SJCRH30 (cell line): ENCODE data around the gene LYSMD4. TPM values are rescaled to one million over a fixed set of nuclear protein-coding genes. Genes with fewer than 3 reads are reported as not detected.
A peak's percentile ranks its signal among the peaks of the same experiment; 100 is the strongest.

Source experiments
- DNase-seq, 2 experiments: peaks; one replicate each; pipeline ENCODE4 v3.0.0-alpha.2; 2015 to 2020
- H3K27ac ChIP-seq: fragments of 250-450 bp; sonication (Bioruptor Pico); 2 replicates; pipeline ENCODE4 v1.5.1; 2020; ENCODE audit warnings: mild to moderate bottlenecking, moderate library complexity
- H3K27me3 ChIP-seq: fragments of 250-450 bp; sonication (Bioruptor Pico); 2 replicates; pipeline ENCODE4 v1.5.1; 2020; ENCODE audit warnings: mild to moderate bottlenecking, moderate library complexity
- H3K36me3 ChIP-seq: fragments of 250-450 bp; sonication (Bioruptor Pico); 2 replicates; pipeline ENCODE4 v1.5.1; 2020; ENCODE audit warnings: mild to moderate bottlenecking, moderate library complexity
- H3K4me1 ChIP-seq: fragments of 250-450 bp; sonication (Bioruptor Pico); 2 replicates; pipeline ENCODE4 v1.5.1; 2020; ENCODE audit warnings: mild to moderate bottlenecking, moderate library complexity
- H3K4me3 ChIP-seq: fragments of 250-450 bp; sonication (Bioruptor Pico); 2 replicates; pipeline ENCODE4 v1.5.1; 2020; ENCODE audit warnings: mild to moderate bottlenecking, moderate library complexity
- H3K9me3 ChIP-seq: fragments of 250-450 bp; sonication (Bioruptor Pico); replicated peaks from 2 replicates; pipeline ENCODE4 v1.5.1; 2020; ENCODE audit warnings: mild to moderate bottlenecking, moderate library complexity
- total RNA-seq: library from RNA; depleted of rRNA; stranded (reverse); fragments of >200 nt; shearing (Covaris generic); gene quantifications from 2 replicates; pipeline ENCODE4 v1.2.3, GENCODE V29; 2014

LYSMD4 gene
- total RNA-seq, 1 experiment from 2014 or later = 7.7 TPM

- Histone ChIP-seq H3K4me1 (peaks cover 30% of the 10 kb centered on the region), H3K36me3 (no peaks in the 10 kb centered on the region), H3K4me3 (no peak overlapping the region), H3K9me3 (no peaks in the 10 kb centered on the region), H3K27me3 (no peaks in the 10 kb centered on the region), H3K27ac (no peak overlapping the region)
- DNase-seq = no peak
These were observed 10.8 kb downstream of the LYSMD4 start for GRCh38 chr15:99722406-99722805.

- Histone ChIP-seq H3K27ac (no peak overlapping the region), H3K4me3 (no peak overlapping the region), H3K9me3 (no peaks in the 10 kb centered on the region), H3K4me1 (peaks cover 25% of the 10 kb centered on the region), H3K27me3 (no peaks in the 10 kb centered on the region), H3K36me3 (no peaks in the 10 kb centered on the region)
- DNase-seq = no peak
These were observed 11.3 kb downstream of the LYSMD4 start for GRCh38 chr15:99721896-99722295.

DNA sequence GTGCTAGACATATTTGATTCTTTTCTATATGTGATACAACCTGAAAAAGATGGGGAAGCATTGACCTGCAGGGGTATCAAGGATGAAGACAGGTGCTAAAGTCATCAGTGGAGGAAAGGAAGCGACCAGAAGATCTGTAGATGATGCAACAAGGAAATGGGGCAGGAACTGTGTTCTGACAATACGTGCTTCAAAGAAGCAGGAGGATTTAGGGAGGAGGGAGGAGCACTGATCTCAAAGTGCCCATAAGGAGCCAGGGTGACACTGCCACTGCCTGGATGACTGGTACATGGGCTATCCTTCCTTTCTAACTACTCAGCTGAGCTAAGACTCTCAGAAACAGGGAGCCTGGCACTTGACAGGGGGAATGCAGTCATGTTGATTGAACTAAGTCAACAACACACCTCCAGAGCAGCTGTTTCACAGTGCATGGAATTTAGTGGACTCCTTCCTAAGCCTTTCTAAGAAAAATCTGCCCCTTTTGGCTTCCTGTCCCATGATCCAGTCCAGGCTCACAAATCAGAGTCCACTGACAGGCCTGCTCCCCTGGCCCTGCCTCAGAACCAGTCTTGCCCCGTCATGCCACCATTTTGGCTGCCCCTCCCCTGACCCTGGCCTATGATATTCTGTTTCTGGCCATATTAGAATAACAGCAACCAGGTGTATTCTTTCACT is 12.0 kb downstream of the LYSMD4 start:
- H3K4me3 ChIP-seq = no peak overlapping the region
- no peaks in the 10 kb centered on the region for H3K36me3 ChIP-seq
- peak in 1 of 2 experiments; percentile 24 for DNase-seq
- H3K27ac ChIP-seq = no peak overlapping the region
- H3K27me3 ChIP-seq = no peaks in the 10 kb centered on the region
- H3K9me3 ChIP-seq = no peaks in the 10 kb centered on the region
- peaks cover 30% of the 10 kb centered on the region for H3K4me1 ChIP-seq

- H3K4me1 ChIP-seq = peaks cover 32% of the 10 kb centered on the region
- no peaks in the 10 kb centered on the region for H3K27me3 ChIP-seq
- no peak for DNase-seq
- 0 out of 2 replicates have a peak, but pooled peaks cover 4% of the 10 kb centered on the region for H3K36me3 ChIP-seq
- no peaks in the 10 kb centered on the region for H3K9me3 ChIP-seq
- H3K4me3 ChIP-seq = no peak overlapping the region
- no peak overlapping the region for H3K27ac ChIP-seq
These were observed 12.7 kb downstream of the LYSMD4 start for GRCh38 chr15:99720533-99720932.

DNA sequence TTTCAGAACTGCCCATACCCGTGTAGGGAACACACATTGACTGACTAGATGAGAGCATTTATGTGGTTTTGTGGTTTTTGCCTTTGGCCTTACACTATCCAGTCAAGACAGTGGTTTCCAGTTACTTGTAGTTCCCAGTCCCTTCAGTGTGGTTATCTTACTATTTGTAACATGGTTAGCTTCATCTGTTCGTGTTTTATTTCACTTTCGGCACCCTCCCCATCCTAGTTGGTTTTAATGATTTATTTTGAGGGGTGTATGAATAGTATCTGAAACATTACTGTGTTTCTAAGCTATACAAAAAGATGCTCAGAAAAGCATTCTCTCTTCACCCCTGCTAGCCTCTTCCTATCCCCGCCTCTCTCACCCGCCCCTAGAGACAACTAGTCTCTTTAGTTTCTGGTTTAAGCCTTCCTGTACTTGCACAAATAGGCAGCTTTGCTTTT is 14.1 kb downstream of the LYSMD4 start:
- Histone ChIP-seq H3K36me3 (0 out of 2 replicates have a peak, but pooled peaks cover 9% of the 10 kb centered on the region), H3K27me3 (no peaks in the 10 kb centered on the region), H3K4me1 (peaks cover 32% of the 10 kb centered on the region), H3K27ac (peak overlapping the region; percentile 74; the same call in 1 of the 2 replicates), H3K9me3 (no peaks in the 10 kb centered on the region), H3K4me3 (no peak overlapping the region)
- peak; percentile 28 to 70 for DNase-seq

DNA sequence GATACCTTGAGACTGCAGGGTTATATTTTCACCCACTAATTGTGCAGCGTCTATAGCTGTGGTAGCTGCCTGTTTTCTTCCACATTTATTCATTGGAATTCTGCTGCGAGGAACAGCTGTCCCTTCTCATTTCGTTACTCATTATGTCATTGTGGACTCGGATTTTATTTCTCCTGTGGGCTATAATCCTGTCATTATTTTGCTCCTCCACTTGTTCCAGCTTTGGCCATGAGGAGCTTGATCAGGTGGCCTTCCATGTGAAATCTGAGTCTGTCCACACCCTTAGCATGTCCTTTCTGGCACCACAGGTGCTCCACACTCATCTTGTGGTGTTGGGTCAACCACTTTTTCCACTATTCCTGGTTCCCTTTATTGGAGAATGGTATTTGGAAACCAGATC is 14.8 kb downstream of the LYSMD4 start:
- DNase-seq = peak; percentile 47 to 82
- Histone ChIP-seq H3K27ac (peak overlapping the region; percentile 74), H3K4me1 (peaks cover 32% of the 10 kb centered on the region), H3K27me3 (no peaks in the 10 kb centered on the region), H3K36me3 (peaks cover 14% of the 10 kb centered on the region; the same call in 1 of the 2 replicates), H3K9me3 (no peaks in the 10 kb centered on the region), H3K4me3 (no peak overlapping the region)

DNA sequence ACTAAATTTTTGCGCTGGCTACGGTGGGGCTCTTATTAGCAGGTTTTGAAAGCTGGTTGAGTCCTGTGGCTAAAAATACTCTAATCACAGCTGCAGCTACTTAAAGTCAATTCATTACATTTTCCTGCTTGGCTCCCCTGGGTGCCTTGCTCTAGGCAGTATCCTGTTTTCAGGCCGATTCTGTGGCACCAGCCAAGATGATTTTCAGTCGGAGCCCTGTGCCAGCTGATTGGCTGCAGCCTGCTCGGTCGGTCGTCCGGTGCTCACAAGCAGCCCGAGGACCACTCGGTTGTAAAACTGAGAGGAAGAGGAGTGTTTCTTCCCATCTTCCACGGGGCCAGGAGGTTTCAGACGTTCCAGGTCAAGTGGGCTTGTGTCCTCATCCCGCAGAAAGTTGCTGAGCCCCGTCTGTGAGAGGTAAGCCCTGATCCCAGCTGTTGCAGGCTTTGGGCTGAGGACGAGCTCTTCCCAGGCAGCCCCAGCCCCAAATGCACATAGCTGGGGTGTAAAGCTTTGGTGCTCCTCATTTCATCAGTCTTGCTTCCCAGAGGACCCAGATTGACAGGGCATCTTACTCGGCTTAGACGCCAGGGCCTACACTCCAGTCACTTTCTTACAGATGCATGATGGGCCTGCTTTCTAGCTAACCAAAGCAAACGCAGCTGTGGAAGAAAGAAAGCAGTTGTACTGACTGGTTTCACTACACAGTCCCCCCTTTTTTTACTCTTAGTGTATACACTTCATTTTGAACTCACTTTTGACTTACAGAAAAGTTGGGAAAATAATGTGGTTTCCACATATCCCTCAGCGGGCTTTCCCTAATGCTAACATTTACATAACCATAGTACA is 15.9 kb downstream of the LYSMD4 start:
- DNase-seq = peak; percentile 80 to 90
- H3K27ac ChIP-seq = peak overlapping the region; percentile 74
- H3K4me3 ChIP-seq = peak overlapping the region; percentile 32
- no peaks in the 10 kb centered on the region for H3K9me3 ChIP-seq
- no peaks in the 10 kb centered on the region for H3K27me3 ChIP-seq
- peaks cover 32% of the 10 kb centered on the region for H3K4me1 ChIP-seq
- peaks cover 20% of the 10 kb centered on the region; the same call in 1 of the 2 replicates for H3K36me3 ChIP-seq

GRCh38 chr15:99716540-99717095 is 16.6 kb downstream of the LYSMD4 start:
- Histone ChIP-seq H3K9me3 (no peaks in the 10 kb centered on the region), H3K4me3 (peak overlapping the region; percentile 32), H3K36me3 (peaks cover 20% of the 10 kb centered on the region; the same call in 1 of the 2 replicates), H3K27ac (peak overlapping the region; percentile 74), H3K4me1 (peaks cover 32% of the 10 kb centered on the region), H3K27me3 (no peaks in the 10 kb centered on the region)
- DNase-seq = no peak

GRCh38 chr15:99712415-99712814 is 20.8 kb downstream of the LYSMD4 start:
- H3K9me3 ChIP-seq = no peaks in the 10 kb centered on the region
- H3K4me1 ChIP-seq = peaks cover 13% of the 10 kb centered on the region
- H3K4me3 ChIP-seq = no peak overlapping the region
- no peak for DNase-seq
- H3K27me3 ChIP-seq = no peaks in the 10 kb centered on the region
- H3K27ac ChIP-seq = no peak overlapping the region
- H3K36me3 ChIP-seq = peaks cover 32% of the 10 kb centered on the region

- Histone ChIP-seq H3K27ac (no peak overlapping the region), H3K4me1 (peaks cover 10% of the 10 kb centered on the region), H3K4me3 (no peak overlapping the region), H3K27me3 (no peaks in the 10 kb centered on the region), H3K36me3 (peaks cover 32% of the 10 kb centered on the region), H3K9me3 (no peaks in the 10 kb centered on the region)
- no peak for DNase-seq
These were observed 21.6 kb downstream of the LYSMD4 start for GRCh38 chr15:99711625-99712024.

DNA sequence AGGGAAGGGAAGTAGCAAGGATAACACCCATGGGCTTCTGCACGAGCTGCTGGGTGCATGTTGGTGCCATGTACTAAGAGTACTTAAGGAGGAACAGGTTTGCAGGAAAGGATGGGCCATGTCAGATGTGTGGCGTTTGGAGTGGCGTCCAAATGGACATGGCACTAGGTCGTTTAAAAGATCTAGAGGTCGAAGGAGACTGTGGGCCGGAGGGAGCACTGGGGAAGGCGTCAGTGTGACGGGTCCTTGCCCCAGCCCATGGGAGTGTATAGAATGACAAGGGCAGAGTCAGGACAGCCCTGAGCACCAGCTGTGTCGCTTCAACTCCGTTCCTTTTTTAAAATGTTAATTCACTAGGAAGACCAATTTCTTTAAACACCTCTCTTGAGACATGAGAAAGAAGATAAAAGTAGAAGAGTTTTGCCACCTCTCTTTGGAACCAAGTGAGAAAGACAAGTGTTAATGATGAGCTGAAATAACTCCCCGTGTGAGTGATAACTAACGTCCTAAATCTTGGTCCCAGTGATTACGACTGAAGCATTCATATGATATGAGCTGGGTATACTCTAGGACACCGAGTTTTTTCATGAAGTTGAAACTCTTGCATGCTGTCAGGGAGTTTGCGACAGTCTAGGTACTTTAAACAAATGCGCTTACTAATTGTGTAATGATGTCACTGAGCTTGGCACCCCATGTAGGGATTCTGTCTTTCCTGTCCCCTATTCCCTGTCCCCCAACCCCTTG is 23.8 kb downstream of the LYSMD4 start:
- no peaks in the 10 kb centered on the region for H3K9me3 ChIP-seq
- DNase-seq = no peak
- peaks cover 3% of the 10 kb centered on the region for H3K4me1 ChIP-seq
- H3K36me3 ChIP-seq = peaks cover 23% of the 10 kb centered on the region
- H3K27ac ChIP-seq = no peak overlapping the region
- no peak overlapping the region for H3K4me3 ChIP-seq
- H3K27me3 ChIP-seq = no peaks in the 10 kb centered on the region

GRCh38 chr15:99708563-99708962 is 24.7 kb downstream of the LYSMD4 start:
- H3K9me3 ChIP-seq = no peaks in the 10 kb centered on the region
- DNase-seq = no peak
- H3K27ac ChIP-seq = no peak overlapping the region
- peaks cover 10% of the 10 kb centered on the region for H3K4me1 ChIP-seq
- H3K27me3 ChIP-seq = no peaks in the 10 kb centered on the region
- no peak overlapping the region for H3K4me3 ChIP-seq
- H3K36me3 ChIP-seq = peaks cover 19% of the 10 kb centered on the region

DNA sequence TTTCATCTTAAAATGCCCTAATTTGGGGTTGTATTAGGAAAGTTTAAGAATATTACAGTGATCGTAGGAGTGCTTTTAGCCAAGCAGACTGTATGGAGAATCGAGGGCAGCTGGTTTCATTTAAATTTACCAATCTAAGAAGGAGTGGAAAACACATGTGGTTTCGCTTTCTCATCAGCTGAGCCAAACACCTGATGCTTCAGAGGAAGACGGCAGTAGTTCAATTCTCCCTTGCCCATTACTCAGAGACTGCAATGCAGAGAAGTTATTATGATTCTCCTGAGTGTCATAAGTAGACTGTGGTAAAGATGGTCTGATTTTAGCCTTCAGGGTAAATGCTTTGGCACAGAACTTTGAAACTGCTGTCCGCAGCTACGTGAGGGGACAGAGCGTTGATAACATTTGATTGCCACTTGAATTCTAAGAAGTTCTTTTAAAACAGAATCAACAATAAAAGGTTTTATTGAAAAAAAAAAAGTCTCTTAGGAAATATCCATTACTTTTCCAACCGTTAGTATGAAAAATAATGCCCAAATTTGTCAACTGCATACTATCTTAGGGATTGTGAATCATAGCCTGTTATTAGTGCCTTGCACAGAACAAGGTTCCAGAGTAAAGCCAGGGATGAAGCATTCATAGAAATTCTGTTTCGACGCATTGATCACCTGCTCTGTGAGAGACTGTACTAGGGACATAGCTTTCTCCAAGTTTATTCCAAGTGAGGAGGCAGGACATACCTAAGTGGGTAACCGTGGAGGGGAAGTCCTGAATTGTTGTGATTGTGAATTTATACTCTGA is 25.6 kb downstream of the LYSMD4 start:
- no peak for DNase-seq
- Histone ChIP-seq H3K27me3 (no peaks in the 10 kb centered on the region), H3K4me1 (peaks cover 14% of the 10 kb centered on the region), H3K9me3 (no peaks in the 10 kb centered on the region), H3K27ac (no peak overlapping the region), H3K4me3 (no peak overlapping the region), H3K36me3 (peaks cover 14% of the 10 kb centered on the region)
